ENCODE measurements around the gene MC3R.

MC3R gene

DNA sequence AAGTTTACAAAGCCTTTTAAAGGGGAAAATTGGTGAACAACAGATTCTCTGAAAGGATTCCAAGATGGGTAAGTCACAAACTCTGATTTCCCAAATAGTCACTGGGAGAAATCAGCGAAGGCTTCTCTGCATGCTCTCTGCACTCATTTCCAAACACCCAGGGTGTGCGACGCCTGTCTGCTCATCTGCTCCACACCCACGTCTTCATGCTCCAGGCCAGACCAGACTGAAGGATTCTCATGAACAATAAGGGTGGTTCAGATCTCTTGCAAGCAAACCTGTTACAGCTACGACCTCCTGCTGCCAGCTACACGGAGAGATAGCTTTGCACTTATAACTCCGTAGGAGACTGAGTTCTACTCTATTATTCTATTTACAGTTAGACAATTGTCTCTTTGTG lies 1.4 kb downstream of the MC3R start:
- no peak for DNase-seq (ENCODE audit: low read depth in 2 of 2)

DNA sequence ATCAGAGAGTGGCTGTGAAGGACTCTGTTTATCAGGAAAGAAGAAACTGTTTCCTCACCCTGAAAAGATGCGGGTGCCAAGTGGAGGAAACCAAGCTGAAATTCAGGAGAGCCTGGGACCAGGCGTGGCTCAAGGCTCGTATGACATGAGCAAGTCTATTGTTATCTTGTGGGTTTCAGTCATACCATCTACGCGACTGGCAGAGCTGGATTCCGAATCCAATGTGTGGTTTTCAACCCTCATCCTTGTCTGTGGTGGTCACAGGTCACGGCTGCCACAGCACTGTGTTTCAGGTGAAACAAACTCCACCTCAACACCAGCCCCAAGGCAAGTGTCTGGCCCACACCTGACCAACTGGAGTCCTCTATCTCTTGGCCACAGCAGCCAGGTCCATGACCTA lies 9.1 kb downstream of the MC3R start:
- DNase-seq (ENCODE audit: low read depth in 2 of 2): no peak

DNA sequence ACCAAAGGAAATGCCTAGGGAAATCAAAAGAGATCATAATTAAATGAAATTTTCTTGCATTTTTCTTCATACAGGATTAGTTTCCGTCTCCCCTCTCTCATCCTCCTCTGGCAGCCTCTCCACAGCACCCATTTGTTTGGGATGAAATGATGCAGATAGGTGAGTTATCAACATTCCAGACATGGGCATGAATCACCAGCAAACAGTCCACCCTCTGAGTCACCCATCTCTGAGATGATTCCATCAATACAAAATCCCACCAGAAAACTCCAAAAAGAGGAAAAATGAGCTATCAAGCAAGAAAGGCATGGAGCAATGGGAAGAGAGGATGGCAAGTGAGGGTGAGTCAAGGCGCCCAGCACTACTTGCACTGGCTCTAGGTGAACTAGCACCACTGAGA lies 11.4 kb downstream of the MC3R start:
- no peak for DNase-seq (ENCODE audit: low read depth in 2 of 2)

DNA sequence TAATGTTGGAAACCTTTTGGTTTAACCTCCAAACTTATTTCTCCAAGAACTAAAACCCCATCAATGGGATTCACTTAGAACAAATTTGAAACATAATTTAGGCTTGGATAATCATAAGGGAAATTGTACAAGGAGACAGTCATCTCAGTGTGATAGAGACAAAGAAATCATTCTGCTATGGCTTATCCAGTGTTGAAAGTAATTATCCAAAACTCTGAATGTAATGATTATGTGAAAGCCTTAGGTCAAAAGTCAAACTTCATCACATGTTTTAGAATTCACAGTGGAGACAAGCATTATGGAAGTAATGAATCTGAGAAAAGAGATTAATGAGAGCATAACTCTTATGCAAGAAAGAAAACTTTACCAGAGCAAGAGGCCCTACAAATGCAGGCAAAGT lies 20.0 kb downstream of the MC3R start:
- DNase-seq (ENCODE audit: low read depth in 2 of 2): no peak

DNA sequence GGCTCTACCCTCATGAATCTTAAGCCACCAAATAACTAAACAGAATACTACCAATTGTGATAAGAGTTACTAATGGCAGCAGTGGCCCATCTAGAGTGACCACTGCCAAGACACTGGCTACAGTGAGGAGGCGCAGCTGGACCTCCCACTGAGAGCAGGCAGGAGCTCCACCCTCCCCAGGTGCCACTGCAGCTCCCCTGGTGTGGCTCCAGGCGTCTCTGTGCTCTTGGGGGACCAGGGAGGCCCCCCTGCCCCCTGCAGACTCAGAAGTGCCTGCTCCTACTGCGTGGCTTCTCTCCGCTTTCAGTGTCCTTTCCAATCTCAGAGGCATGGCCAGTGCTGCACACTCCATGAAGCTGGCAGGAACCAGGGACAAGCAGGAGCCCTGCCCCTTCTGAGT lies 23.4 kb downstream of the MC3R start:
- DNase-seq (ENCODE audit: low read depth in 2 of 2): no peak

DNA sequence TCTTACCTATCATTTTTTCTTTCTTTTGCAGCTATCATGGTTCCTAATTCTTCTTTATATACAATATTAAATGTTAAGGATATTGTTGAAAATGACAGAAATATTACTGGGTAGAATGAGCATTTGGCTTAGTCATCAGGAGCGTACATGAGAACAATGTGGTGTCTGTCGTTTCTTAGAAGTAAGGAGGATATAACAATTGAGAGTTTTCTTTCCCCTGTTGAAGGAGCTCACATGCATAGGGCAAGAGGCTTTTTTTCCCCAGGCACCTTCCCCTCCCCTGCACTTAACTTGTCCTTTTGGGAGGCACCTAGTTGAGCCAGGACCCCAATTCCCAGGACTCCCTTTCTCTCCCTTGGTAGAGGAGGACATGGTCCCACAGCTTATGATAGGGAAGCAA lies 25.0 kb downstream of the MC3R start:
- DNase-seq (ENCODE audit: low read depth in 2 of 2): no peak

DNA sequence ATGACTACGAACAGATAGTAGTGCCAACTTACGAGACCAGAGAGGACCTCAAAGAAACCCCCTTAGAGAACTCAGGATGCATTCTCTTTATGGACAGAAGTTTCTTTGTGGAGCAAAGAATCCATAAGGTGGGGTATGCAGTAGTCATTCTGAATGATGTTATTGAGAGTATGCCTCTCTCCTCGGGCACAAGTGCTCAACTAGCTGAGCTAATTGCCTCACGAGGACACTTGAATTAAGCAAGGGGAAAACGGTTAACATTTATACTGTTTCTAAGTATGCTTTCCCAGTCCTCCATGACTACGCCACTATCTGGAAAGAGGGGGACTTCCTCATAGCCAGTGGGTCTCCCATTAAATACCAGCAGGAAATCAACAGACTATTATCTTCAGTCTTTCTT lies 25.6 kb downstream of the MC3R start:
- DNase-seq (ENCODE audit: low read depth in 2 of 2): no peak

DNA sequence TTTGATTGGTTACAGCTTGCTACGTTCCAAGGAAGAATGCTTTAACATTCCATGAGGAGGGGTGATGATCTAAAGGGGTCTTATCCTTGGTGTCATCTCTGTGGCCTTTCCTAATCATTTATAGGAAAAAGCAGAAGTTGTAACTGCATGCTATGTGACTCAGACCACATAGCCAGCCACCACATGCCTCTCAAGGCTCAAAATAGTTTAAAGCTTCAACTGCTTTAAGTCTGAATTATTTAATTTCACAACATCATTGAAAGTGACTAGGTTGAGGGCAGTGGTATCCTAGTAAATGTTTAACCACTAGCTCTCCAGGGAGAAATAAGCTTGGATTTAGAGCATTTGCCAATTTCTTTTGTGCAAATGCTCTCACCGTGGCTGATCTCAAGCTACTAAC lies 29.7 kb downstream of the MC3R start:
- no peak for DNase-seq (ENCODE audit: low read depth in 2 of 2)

DNA sequence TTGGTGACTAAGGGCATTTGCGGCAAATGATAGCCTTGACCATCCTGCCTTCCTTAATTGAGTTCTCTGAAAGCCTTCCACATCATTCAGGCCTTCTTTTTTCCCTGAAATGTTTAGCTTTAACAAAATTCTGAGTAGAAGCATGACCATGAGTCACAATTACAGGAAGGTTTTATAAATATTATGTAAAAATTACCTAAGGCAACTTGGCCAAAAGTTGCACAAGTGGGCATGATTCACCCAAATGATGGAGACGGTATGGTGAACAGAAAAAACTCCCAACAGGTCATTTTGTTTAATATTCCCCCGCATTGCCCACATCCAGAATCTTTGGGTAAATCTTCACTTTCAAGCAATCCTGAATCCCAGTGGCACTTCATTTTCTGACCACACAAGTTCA lies 37.0 kb downstream of the MC3R start:
- no peak for DNase-seq (ENCODE audit: low read depth in 2 of 2)

DNA sequence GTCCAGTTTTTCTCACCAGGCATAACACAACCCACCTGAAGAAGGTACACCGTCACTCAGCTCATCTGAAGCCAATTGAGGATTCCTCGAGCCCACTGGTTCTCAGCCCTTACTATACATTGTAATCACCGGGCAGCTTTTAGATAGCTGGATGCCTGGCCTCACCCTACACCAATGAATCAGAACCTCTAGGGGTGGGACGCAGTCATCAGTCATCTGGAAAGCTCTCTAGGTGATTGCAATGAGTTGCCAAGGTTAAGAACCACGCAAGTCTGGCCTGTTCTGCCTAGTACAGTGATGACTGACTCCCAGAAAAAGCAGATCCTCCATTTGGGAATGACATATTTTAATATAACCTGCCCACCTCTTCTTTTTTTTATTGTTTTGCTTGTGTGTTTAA lies 41.1 kb downstream of the MC3R start:
- DNase-seq (ENCODE audit: low read depth in 2 of 2): no peak

DNA sequence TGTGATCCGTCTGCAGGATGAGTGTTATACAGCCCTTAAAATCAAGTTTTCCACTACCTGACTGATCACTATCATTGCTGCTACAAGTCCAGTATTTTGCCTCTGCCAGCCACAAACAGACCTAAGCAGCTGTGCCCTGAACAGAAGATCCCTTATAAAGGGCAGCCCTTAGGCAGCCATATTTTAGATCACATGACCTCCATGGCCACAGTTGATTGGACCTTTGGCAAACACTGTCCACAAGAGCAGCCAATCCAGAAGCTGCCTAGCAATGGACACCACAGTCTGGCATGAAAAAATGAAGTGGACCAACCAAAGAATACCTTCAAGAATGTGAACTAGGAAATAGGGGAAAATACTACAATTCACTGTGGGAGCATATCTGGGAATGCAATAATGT lies 50.8 kb downstream of the MC3R start:
- DNase-seq (ENCODE audit: low read depth in 2 of 2): no peak
